HG03045 (cell line): ENCODE results near the gene IRAK3.

Experiments
- ATAC-seq: cut with Tn5 transposase; IDR thresholded peaks from one replicate; pipeline ENCODE4 v1.9.1; 2021; ENCODE audit warnings: mild to moderate bottlenecking, moderate library complexity; ENCODE audit not compliant: unreplicated experiment

Gene IRAK3, protein sequence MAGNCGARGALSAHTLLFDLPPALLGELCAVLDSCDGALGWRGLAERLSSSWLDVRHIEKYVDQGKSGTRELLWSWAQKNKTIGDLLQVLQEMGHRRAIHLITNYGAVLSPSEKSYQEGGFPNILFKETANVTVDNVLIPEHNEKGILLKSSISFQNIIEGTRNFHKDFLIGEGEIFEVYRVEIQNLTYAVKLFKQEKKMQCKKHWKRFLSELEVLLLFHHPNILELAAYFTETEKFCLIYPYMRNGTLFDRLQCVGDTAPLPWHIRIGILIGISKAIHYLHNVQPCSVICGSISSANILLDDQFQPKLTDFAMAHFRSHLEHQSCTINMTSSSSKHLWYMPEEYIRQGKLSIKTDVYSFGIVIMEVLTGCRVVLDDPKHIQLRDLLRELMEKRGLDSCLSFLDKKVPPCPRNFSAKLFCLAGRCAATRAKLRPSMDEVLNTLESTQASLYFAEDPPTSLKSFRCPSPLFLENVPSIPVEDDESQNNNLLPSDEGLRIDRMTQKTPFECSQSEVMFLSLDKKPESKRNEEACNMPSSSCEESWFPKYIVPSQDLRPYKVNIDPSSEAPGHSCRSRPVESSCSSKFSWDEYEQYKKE

DNA sequence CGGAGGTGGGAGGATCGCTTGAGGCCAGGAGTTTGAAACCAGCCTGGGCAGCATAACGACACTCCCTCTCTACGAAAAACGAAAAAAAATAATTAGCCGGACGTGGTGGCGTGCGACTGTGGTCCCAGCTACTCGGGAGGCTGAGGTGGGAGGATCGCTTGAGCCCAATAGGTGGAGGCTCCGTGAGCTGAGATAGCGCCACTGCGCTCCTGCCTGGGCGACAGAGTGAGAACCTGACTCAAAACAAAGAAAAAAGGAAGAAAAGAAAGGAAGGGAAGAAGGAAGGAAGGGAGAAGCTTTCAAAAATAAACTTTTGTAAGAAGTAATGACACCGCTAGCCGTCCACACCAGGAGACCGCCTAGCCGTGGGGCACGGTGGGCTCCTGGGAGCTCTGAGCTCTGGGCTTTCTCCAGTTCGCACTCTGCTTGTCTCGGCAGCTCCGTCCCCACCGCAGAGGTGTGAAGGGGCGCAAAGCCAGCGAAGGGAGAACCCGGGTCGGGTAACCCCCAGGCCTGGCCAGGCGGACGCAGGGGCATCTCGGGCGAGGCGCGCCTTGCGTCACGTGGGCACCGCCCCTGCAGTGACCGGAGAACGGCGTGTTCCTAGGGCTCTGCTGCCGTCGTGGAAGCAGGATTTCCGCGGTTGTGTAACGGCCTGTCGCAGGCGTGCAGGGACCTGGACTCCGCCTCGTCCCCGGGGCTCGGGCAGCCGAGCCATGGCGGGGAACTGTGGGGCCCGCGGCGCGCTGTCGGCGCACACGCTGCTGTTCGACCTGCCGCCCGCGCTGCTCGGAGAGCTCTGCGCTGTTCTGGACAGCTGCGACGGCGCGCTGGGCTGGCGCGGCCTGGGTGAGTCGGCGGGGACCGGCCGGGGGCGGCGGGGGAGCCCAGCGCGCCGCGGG lies at the start of gene IRAK3:
Gene IRAK3, plus strand, starts transcription at position 631 of the 902 bp plus-strand sequence. Its CDS starts 86 bp downstream, at position 717.
- ATAC-seq, result peak; percentile 58

DNA sequence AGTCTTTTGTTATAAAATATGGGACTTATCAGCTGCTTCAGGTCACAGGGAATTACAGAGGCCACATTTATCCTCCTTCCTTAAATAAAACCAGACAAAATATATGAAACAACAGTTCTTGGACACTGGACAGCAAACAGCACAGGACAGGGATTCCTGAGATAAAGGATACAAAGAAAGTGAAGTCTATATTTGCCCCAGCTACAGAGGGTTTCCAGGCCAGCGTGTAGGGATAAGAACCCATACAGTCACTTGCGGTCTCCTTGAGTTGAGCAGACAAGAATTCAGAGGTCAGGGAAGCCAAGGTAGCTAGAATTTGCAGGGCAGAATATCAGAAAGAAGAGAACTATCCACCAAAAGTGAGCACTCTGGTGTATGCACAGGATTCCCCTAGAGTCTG lies 49.7 kb upstream of the IRAK3 start:
- ATAC-seq, result no peak

DNA sequence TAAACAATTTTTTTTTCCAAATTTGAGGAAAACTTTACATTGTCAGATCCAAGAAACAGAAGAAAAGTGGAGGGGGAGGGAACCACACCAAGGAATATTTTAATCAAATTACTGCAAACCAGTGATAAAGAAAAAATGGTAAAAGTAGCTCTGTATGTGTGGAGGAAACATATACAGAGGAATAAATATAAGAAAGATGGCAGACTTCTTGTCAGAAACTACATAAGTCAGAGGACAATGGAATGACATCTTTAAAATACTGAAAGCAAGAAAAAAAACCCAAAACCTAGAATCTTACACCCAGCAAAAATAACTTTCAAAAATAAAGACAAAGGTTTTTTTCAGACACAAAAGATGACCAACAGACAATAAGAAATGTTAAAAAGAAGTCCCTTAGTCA lies 48.3 kb upstream of the IRAK3 start:
- ATAC-seq, result no peak

DNA sequence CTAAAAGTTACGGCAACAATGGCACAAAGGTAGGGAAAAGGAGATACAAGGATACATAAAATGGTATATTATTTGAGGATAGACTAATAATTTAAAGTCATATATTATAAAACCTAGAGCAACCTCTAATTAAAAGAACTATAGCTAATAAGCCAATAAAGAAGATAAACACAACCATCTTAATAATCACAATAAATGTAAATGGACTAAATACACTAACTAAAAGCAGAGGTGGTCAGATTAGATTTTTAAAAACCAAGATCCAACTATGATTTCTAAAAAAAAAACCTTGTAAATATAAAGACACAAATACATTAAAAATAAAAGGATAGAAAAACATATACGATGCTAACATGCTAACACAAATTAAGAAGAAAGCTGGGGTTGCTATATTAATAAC lies 47.7 kb upstream of the IRAK3 start:
- ATAC-seq, result no peak

DNA sequence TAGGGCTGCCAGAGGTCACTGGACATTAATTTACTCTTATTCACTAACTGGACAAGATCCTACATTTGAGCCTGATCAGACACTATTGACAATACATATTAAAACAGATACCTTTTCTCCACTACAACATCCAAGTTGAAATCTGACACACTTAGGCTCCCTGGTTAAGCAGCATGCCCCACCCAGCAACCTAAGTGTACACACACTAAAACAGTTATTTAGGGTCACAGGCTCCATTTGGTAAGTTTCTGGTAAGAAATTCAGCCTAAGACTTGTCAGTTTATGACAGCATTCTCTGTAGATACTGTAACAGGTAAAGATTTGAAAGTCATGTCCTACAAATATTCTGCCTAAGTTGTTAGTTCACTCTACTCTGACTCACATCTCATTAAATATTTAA lies 46.2 kb upstream of the IRAK3 start:
- ATAC-seq, result no peak

DNA sequence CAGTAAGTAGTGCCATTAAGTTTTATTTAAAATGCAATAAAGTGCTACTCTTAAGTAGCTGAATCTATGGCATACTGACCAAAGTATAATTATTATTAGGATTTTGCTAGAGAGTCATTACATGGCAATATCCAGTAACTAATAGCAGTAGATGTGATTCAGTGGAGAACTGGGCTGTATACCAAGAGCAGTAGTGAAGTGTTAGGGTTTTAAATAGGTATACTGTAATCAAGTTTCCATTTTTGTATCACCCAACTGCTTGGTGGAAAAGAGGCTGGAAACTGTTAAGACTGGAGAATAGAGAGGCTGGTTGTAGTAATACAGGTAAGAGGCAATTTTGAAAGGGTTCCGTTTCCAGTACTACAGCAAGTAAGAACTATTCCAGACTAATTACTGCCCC lies 45.1 kb upstream of the IRAK3 start:
- no peak for ATAC-seq

DNA sequence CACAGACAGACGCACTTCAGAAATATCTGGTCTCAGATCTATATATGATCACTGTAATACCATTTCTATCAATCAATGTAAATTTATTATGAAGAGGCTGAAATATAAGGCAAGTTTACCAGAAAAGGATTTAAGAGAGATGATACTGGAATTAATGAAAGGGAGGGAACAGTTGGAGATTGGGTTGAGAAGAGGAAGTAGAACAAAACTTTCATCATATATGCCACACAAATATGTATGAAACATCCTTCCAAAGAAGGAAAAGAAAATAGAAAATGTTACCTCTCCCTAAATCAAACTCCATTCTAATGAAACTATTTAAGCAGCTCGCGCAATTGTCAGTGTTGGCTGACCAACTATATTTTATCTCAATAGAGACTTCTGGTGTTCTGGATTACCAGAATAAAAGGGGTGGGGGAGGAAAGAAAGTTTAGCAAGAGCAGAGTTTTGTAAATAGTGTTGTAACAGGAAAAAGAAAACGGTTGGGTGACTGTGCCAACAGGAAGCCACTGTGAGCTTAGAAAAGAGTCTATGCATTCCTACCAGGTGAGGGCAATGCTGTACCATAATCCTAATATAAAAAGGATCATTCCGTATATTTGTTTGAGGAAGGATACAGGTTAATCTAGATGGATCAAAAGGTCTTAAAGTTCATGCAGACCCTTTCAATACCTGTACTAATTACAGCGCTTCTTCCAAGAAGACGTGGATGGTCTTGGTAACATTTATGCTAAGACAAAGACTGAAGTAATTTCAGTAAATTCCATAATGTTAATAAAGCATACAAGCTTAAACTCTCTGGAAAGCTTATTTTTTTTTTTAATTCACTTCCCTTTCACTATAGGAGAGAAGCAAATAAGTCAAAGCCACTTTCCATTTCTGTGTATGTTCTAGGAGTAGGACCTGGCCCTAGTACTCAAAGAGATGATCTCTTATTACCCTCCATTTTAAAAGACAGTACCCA lies 43.9 kb upstream of the IRAK3 start:
- ATAC-seq, result no peak

DNA sequence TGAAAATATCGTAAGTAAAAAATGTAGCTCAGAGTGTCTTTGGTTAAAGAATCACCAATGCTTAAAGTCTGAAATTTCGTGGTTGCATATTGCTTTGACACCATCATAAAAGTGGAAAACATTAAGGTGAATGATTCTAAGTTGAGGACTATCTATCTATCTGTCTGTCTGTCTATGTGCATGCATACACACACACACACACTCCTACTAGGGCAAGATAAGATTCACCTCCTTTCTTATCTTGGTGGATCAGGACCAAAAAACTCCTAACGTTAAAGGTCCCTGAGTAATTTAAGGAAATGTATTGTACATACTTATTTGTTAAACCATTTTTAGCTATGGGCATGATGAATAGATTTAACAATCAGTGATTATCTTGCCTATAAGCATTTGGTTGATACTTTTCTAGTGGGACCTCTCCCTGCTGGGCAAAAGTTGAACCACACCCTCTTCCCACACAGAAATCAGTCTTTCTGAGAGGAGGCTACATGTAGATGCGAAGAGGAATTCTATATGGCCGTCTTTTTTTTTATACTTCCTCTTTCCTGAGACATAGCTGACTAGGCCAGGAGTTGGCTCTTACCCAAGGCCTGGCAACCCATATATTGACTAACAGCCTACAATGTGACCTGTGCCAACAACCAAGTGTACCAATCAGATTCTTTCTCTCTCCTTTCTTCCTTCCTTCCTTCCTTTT lies 39.2 kb upstream of the IRAK3 start:
- no peak for ATAC-seq

DNA sequence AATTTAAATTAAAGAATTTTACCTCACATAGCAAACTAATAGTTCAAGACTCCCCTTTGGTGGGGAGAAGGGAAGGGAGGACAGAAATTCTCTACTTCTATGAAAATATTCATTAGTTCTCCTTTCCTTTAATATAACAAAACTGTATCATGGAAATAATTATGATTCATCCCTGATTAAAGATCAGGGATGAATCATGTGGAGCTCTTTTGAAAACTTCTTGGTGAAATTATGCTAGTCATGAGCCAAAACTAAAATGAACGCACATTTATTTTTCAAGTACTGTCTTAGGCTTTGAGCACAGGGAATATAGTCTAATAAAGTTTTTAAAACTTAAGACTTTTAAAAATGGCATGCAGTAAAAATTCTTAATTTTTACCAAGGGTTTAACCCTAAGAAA lies 36.3 kb upstream of the IRAK3 start:
- ATAC-seq, result no peak

DNA sequence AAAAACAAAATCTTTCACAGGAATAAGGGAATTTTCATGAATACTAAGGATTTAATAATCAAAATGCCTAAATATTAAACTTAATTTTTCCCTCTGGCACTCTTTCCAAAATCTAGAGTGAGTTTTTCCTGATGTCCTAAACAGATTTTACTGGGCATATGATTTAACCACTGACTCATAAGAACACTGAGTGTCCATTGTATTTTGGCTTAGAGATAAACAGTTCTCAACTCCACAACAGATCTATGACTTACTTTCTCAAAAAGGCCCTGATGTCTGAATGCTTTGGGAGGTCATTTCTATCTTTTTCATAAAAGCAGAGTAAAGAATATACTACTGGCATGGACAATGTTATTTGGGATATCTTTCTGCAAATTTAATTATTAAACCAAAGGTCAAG lies 34.2 kb upstream of the IRAK3 start:
- no peak for ATAC-seq

DNA sequence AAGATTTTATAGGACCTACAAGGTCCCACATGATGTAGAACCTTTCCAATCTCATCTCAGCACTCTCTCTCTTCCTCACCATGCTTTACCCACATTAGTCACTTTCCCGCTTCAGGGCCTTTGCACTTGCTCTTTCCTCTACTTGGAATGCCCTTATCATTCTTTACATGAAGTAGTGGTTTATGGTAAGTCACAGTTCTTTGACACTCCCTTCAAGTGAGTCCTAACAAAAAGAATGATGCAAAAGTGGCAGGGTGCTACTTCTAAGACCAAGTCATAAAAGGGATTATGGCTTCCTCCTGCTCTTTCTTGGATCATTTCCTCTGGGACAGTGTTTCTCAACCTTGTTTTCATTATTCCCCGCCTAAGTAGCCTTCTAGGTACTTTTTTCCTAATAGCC lies 32.4 kb upstream of the IRAK3 start:
- ATAC-seq, result no peak

DNA sequence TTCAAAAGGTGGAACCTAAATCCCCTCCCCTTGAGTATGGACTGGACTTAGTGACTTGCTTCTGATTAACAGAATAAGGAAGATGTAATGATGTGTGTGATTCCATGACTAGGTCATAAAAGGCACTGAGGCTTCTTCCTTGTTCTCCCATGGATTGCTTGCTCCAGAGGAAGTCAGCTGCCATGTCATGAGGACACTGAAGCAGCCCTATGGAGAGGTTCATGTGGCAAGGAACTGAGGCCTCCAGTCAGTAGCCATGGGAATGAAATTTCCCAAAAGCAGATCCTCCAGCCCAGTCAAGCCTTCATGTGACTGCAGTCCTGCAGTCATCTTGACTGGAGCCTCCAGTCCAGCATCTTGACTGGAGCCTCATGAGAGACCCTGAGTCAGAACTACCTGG lies 29.9 kb upstream of the IRAK3 start:
- no peak for ATAC-seq

DNA sequence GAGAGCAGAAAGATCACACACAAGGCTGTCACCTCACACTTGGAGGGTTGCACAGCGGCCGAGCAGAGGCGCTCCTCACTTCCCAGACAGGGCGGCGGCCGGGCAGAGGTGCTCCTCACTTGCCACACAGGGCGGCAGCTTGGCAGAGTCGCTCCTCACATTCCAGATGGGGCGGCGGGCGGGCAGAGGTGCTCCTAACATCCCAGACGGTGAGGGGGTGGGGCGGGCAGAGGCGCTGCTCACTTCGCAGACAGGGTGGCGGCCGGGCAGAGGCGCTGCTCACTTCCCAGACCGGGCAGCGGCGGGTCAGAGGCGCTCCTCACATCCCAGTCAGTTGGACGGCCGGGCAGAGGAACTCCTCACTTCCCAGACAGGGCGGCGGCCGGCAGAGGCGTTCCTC lies 28.3 kb upstream of the IRAK3 start:
- ATAC-seq, result no peak

DNA sequence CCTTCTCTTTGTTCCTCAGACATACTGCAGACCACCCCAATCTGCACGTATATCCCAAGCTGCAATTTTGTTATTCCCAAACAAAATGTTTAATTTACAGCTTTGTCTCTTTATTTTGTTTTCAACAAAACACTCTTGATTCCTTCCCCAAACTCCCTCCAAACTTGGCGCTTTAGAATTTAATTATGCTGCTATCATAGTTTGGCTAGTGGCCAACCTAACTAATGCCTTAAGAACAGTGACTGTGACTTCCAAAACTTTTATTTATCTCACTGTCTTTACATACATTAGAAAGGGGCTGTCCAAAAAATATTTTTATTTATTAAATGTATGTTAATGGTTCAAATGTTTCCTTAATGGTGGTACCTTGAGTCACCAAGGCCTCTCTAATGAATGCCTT lies 26.3 kb upstream of the IRAK3 start:
- ATAC-seq, result no peak

DNA sequence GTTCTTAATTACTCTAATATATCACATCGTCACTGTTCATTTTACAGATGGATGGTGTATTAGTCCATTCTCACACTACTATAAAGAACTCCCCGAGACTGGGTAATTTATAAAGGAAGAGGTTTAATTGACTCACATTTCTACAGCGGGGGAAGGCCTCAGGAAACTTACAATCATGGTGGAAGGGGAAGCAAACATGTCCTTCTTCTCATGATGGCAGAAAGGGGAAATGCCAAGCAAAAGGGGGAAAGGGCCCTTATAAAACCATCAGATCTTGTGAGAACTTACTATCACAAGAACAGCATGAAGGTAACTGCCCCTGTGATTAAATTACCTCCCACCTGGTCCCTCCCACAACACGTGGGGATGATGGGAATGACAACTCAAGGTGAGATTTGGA lies 25.7 kb upstream of the IRAK3 start:
- ATAC-seq, result no peak

DNA sequence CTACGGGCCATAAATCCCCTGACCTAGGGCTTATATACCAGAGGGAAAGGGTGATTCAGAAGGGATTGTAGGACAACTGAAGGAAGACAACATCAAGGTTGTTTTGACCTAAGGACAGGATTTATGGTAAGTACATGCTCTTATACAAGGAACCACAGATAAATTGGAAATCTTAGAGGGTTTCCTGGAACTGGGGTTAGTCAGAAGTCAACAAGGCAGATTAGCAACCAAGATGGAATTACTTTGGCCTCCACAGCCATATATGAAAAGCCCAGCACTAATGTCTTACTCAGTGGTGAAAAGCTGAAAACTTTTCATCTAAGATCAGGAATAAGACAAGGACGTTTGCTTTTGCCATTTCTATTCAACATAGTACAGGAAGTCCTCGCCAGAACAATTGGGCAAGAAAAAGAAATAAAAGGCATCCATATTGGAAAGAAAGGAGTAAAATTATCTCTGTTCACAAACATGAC lies 24.6 kb upstream of the IRAK3 start:
- no peak for ATAC-seq

DNA sequence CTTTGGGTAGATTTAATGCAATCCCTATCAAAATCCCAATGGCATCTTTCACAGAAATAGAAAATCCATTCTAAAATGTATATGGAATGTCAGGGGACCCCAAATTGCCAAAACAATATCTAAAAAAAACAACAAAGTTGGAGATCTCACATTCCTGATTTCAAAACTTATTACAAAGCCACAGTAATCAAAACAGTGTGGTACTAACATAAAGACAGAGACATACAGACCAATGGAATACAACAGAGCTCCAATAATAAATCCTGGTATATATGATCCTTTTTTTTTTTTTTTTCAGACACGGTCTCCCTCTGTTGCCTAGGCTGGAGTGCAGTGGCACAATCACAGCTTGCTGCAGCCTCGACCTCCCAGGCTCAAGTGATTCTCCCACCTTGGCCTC lies 23.9 kb upstream of the IRAK3 start:
- no peak for ATAC-seq

DNA sequence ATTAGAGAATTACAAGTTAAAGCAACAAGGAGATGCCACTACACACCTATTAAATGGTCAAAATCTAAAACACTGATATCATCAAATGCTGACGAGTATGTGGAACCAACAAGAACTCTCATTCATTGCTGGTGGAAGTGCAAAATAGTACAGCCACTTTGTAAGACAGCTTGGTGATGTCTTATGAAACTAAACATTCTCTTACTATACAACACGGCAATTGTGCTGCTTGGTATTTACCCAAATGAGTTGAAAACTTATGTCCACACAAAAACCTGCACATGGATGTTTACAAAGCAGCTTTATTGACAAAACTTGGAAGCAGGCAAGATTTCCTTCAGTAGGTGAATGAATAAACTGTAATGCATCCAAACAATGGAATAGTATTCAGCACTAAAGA lies 22.5 kb upstream of the IRAK3 start:
- ATAC-seq, result no peak

DNA sequence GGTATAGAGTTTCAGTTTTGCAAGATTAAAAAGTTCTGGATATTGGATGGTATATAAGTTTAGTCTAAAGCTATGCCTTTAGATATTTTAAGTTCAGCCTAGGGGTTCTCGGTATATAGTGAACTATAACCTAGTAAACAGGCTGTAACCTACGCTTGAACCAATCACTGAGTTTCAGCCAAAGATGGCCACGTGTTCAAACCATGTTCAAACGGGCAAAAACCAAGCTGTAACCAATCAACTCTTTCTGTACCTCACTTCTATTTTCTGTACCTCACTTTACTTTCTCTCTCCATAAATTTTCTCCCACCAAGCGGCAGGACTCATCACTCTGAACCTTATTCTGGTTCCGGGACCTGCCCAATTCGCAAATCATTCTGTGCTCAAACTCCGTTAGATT lies 20.6 kb upstream of the IRAK3 start:
- ATAC-seq, result no peak
